ENCODE data around the gene THYN1. TPM values are rescaled to one million over a fixed set of nuclear protein-coding genes. Genes with fewer than 3 reads are reported as not detected.

The THYN1 gene
- total RNA-seq, 1 donor from 2014 or later: 34.2 TPM

- no peak for DNase-seq (ENCODE audit: low spot score in 2 of 2, unreplicated experiment in 2 of 2)
- no peak overlapping the region for H3K4me3 Mint-ChIP-seq
- peaks cover 6% of the 10 kb centered on the region for H3K27me3 Mint-ChIP-seq (ENCODE audit: low read depth)
- no peaks in the 10 kb centered on the region for H3K36me3 Mint-ChIP-seq
- H3K4me1 Mint-ChIP-seq: no peaks in the 10 kb centered on the region
- no peak overlapping the region for H3K27ac Mint-ChIP-seq
- TF ChIP-seq CTCF (IDR thresholded peaks at IDR 0.05; ENCODE audit: unreplicated experiment): no peak
- H3K9me3 Mint-ChIP-seq: no peaks in the 10 kb centered on the region
These were observed 12.0 kb upstream of the THYN1 start for GRCh38 chr11:134264966-134265764.

- Mint-ChIP-seq H3K4me1 (no peaks in the 10 kb centered on the region), H3K27me3 (ENCODE audit: low read depth) (no peaks in the 10 kb centered on the region), H3K9me3 (no peaks in the 10 kb centered on the region), H3K27ac (no peak overlapping the region), H3K4me3 (no peak overlapping the region), H3K36me3 (peaks cover 4% of the 10 kb centered on the region)
- peak; percentile 43 for TF ChIP-seq CTCF (IDR thresholded peaks at IDR 0.05; ENCODE audit: unreplicated experiment)
- no peak for DNase-seq (ENCODE audit: low spot score in 2 of 2, unreplicated experiment in 2 of 2)
These were observed 8.7 kb upstream of the THYN1 start for GRCh38 chr11:134261626-134262488.

GRCh38 chr11:134260983-134261382 lies 7.8 kb upstream of the THYN1 start:
- no peaks in the 10 kb centered on the region for H3K4me1 Mint-ChIP-seq
- peaks cover 4% of the 10 kb centered on the region for H3K36me3 Mint-ChIP-seq
- H3K9me3 Mint-ChIP-seq: no peaks in the 10 kb centered on the region
- TF ChIP-seq CTCF (IDR thresholded peaks at IDR 0.05; ENCODE audit: unreplicated experiment): no peak
- H3K27me3 Mint-ChIP-seq (ENCODE audit: low read depth): no peaks in the 10 kb centered on the region
- H3K4me3 Mint-ChIP-seq: no peak overlapping the region
- no peak for DNase-seq (ENCODE audit: low spot score in 2 of 2, unreplicated experiment in 2 of 2)
- H3K27ac Mint-ChIP-seq: no peak overlapping the region

GRCh38 chr11:134260503-134260902 lies 7.4 kb upstream of the THYN1 start:
- H3K27me3 Mint-ChIP-seq (ENCODE audit: low read depth): no peaks in the 10 kb centered on the region
- H3K36me3 Mint-ChIP-seq: peaks cover 4% of the 10 kb centered on the region
- no peaks in the 10 kb centered on the region for H3K4me1 Mint-ChIP-seq
- DNase-seq (ENCODE audit: low spot score in 2 of 2, unreplicated experiment in 2 of 2): no peak
- H3K9me3 Mint-ChIP-seq: no peaks in the 10 kb centered on the region
- TF ChIP-seq CTCF (IDR thresholded peaks at IDR 0.05; ENCODE audit: unreplicated experiment): no peak
- H3K27ac Mint-ChIP-seq: no peak overlapping the region
- no peak overlapping the region for H3K4me3 Mint-ChIP-seq

- Mint-ChIP-seq H3K9me3 (no peaks in the 10 kb centered on the region), H3K4me3 (no peak overlapping the region), H3K36me3 (peaks cover 4% of the 10 kb centered on the region), H3K27me3 (ENCODE audit: low read depth) (no peaks in the 10 kb centered on the region), H3K4me1 (peaks cover 4% of the 10 kb centered on the region), H3K27ac (no peak overlapping the region)
- no peak for TF ChIP-seq CTCF (IDR thresholded peaks at IDR 0.05; ENCODE audit: unreplicated experiment)
- no peak for DNase-seq (ENCODE audit: low spot score in 2 of 2, unreplicated experiment in 2 of 2)
These were observed 5.4 kb upstream of the THYN1 start for GRCh38 chr11:134258577-134258976.
